A549 (cell line): ENCODE measurements around the gene GAL.

Source experiments
- CBX8 ChIP-seq: fragments of 200-600 bp; sonication (generic); IDR thresholded peaks from 2 replicates; pipeline ENCODE4 v1.6.1; 2016
- CEBPB ChIP-seq, 2 experiments: fragments of >200 bp in 1 of 2; sonication (Bioruptor Twin) in 1 of 2; formaldehyde crosslinking in 1 of 2; IDR thresholded peaks; 2 replicates each; pipeline ENCODE4 v1.6.1; 2012 to 2016
- EP300 ChIP-seq, 2 experiments: fragments of >200 bp; sonication (Bioruptor Twin); formaldehyde crosslinking; IDR thresholded peaks; 2 replicates in 1 of 2; 3 replicates in 1 of 2; pipeline ENCODE4 v1.6.1; 2016 to 2017
- RAD21 ChIP-seq, 2 experiments: fragments of >200 bp in 1 of 2; sonication (Bioruptor Twin) in 1 of 2; formaldehyde crosslinking in 1 of 2; IDR thresholded peaks in 1 of 2; conservative IDR thresholded peaks in 1 of 2; 2 replicates in 1 of 2; 3 replicates in 1 of 2; pipeline ENCODE4 v1.6.1; 2012 to 2018; ENCODE audit warnings: inconsistent platforms in 1 of 2
- RNF2 ChIP-seq: fragments of 200-600 bp; sonication (generic); IDR thresholded peaks from 2 replicates; pipeline ENCODE4 v1.6.1; 2016; ENCODE audit warnings: low read depth, mild to moderate bottlenecking, antibody characterized with exemption, moderate library complexity, borderline replicate concordance
- TF ChIP-seq, protein P1 (sequence below): fragments of >200 bp; sonication (Bioruptor Twin); formaldehyde crosslinking; IDR thresholded peaks from 3 replicates; pipeline ENCODE4 v1.5.1; 2016
- TF ChIP-seq, protein P2 (sequence below): fragments of 250-450 bp; sonication (Bioruptor Pico); IDR thresholded peaks from 2 replicates; pipeline ENCODE4 v1.5.0; 2021; ENCODE audit warnings: mild to moderate bottlenecking, moderate library complexity, borderline replicate concordance

DNA sequence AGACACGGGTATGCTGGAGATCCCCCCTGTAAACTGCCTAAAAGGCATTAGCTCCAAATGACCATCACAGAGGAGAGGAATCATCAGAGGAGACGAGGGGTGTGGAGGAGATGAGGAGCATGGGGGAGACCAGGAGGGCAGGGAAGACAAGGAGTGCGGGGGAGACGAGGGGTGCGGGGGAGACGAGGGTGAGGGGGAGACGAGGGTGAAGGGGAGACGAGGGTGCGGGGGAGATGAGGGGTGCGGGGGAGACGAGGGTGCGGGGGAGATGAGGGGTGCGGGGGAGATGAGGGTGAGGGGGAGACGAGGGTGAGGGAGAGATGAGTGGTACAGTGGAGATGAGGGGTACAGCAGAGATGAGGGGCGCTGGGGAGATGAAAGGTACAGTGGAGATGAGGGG, 17.5 kb upstream of the GAL start:
- TF ChIP-seq, protein P1, sequence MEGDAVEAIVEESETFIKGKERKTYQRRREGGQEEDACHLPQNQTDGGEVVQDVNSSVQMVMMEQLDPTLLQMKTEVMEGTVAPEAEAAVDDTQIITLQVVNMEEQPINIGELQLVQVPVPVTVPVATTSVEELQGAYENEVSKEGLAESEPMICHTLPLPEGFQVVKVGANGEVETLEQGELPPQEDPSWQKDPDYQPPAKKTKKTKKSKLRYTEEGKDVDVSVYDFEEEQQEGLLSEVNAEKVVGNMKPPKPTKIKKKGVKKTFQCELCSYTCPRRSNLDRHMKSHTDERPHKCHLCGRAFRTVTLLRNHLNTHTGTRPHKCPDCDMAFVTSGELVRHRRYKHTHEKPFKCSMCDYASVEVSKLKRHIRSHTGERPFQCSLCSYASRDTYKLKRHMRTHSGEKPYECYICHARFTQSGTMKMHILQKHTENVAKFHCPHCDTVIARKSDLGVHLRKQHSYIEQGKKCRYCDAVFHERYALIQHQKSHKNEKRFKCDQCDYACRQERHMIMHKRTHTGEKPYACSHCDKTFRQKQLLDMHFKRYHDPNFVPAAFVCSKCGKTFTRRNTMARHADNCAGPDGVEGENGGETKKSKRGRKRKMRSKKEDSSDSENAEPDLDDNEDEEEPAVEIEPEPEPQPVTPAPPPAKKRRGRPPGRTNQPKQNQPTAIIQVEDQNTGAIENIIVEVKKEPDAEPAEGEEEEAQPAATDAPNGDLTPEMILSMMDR: no peak
- TF ChIP-seq, protein P2, sequence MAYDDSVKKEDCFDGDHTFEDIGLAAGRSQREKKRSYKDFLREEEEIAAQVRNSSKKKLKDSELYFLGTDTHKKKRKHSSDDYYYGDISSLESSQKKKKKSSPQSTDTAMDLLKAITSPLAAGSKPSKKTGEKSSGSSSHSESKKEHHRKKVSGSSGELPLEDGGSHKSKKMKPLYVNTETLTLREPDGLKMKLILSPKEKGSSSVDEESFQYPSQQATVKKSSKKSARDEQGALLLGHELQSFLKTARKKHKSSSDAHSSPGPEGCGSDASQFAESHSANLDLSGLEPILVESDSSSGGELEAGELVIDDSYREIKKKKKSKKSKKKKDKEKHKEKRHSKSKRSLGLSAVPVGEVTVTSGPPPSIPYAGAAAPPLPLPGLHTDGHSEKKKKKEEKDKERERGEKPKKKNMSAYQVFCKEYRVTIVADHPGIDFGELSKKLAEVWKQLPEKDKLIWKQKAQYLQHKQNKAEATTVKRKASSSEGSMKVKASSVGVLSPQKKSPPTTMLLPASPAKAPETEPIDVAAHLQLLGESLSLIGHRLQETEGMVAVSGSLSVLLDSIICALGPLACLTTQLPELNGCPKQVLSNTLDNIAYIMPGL (CRISPR knock-in tag): no peak
- TF ChIP-seq CBX8 (no peak), RNF2 (no peak), CEBPB (IDR thresholded peaks at IDR 0.05) (no peak), EP300 (IDR thresholded peaks at IDR 0.05) (no peak), RAD21 (conservative IDR thresholded peaks at IDR 0.05 in 1 of 2, IDR thresholded peaks at IDR 0.05 in 1 of 2) (no peak)
